ENCODE measurements around the gene ASF1A.

- TF ChIP-seq BDP1 (IDR thresholded peaks at IDR 0.05; ENCODE audit: insufficient read depth, insufficient read length) (no peak), POLR2AphosphoS5 (IDR thresholded peaks at IDR 0.05; ENCODE audit: control insufficient read depth, insufficient read depth, low read depth, low read length) (no peak), CTCF (IDR thresholded peaks at IDR 0.05 in 2 of 3, conservative IDR thresholded peaks at IDR 0.05 in 1 of 3; ENCODE audit: insufficient read depth in 2 of 3, low read depth in 1 of 3, low read length in 3 of 3) (no peak), BHLHE40 (IDR thresholded peaks at IDR 0.05; ENCODE audit: low read length) (no peak), GTF2F1 (IDR thresholded peaks at IDR 0.05; ENCODE audit: low read depth, low read length) (no peak), ZNF780A (CRISPR knock-in tag; IDR thresholded peaks at IDR 0.05) (no peak), HIVEP1 (CRISPR knock-in tag; IDR thresholded peaks at IDR 0.05) (no peak), CBX8 (IDR thresholded peaks at IDR 0.05; ENCODE audit: borderline replicate concordance, extremely low read depth, low read depth, low read length, poor library complexity, severe bottlenecking) (no peak), FOXP4 (CRISPR knock-in tag; IDR thresholded peaks at IDR 0.05; ENCODE audit: borderline replicate concordance) (no peak), EP300 (IDR thresholded peaks at IDR 0.05; ENCODE audit: low read length) (no peak), NFRKB (IDR thresholded peaks at IDR 0.05; ENCODE audit: low read depth) (no peak), SETDB1 (IDR thresholded peaks at IDR 0.05; ENCODE audit: low read length) (no peak), CAMTA2 (CRISPR knock-in tag; conservative IDR thresholded peaks at IDR 0.05) (no peak), FOS (IDR thresholded peaks at IDR 0.05; ENCODE audit: extremely low read depth, insufficient read length) (no peak)
Observed at GRCh38 chr6:118886641-118887040, 7.3 kb upstream of the ASF1A start.
